Activated naive CD4-positive, alpha-beta T cell treated with Interleukin-2 at 50 U/mL for 16 hours (primary cell): ENCODE measurements around the gene SPOPL.
"Not testable (repeated sequence)": the region's sequence is repeated elsewhere in the genome, so short reads cannot be mapped to it uniquely, and the experiment has no call there.

ENCODE experiments used
- DNase-seq: peaks from one replicate; pipeline ENCODE4 v3.0.0-alpha.2; 2020

The SPOPL gene

DNA sequence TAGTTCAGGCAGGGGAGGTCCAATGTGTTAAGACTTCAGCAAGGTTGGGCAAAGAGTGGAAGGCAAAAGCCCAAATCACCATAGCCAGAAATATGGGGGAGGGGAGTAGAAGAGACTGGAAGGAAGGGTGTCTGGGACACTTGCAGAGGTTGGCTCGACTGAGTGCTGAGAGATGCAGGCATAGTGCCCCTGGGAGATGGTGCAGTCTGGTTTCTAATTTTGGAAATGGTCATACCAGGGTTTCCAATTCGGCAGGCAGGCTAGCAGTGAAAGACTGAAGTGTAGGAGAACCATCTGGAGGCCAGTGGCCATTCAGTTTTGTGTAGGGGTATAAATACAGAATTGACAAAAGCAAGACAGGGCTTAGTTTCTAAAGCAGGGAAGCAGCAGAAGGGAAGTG lies 6.2 kb upstream of the SPOPL start:
- DNase-seq: no peak

DNA sequence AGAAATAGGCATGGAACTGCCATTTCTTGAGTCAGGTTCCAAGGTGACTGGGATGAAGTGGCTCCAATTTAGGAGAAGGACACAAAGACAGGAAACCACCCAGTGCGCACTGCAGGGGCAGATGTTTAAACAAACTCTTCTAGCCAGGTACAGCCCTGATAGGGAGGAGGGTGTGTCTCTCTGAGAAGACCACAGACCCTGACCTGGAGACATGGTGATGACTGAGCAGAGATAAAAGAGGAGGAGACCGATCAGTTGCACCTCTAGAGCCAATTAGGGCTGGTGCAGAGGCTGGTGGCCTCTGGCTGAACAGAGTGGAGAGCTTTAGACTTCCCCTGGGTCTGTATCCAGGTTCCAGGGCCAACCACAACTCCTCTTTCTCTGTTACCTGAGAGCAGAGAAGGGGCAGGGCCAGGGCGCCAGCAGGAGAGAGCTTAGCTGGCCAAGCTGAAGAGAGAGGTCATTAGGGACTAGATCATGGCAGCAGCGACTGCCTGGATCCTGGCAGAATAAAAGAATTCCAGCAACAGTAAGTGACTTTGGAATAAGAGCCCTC lies 5.4 kb upstream of the SPOPL start:
- no peak for DNase-seq

- no peak for DNase-seq
Measured at GRCh38 chr2:138497294-138497693, 4.3 kb upstream of the SPOPL start.

- DNase-seq: no peak
Measured at GRCh38 chr2:138499684-138500083, 1.9 kb upstream of the SPOPL start.

DNA sequence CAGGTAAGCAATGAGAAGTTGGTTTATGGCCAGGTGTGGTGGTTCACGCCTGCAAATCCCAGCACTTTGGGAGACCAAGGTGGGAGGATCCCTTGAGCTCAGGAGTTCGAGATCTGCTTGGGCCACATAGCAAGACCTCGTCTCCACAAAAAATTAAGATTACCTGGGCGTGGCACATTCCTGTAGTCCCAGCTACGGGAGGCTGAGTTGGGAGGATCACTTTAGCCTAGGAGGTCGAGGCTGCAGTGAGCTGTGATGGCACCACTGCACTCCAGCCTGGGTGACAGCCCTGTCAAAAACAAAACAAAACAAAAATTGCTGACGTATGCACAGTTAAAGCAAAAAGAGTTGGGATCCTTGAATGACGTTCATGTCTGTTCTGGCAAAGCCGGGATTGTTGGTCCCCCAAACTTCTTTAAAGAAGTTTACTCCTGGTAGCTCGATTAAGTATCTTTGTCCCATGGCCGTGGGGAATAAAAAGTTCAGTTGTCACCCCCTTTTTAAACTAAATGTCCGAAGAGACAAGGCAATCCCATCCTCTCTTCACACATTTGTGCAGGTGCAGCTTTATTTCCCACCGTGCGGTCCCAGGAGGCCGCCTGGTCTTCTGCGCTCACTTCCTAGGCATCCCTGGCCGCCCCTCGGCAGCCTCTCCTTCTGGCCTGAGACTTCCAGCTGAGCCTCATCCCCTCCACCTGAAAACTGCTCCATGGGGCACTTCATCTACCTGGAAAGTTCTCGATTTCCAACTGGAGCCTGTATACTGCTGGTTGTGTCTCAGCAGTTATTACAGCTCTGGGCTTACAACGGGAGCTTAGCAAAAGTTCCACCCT lies 762 bp upstream of the SPOPL start:
- DNase-seq: no peak

GRCh38 chr2:138502255-138503086 lies 901 bp downstream of the SPOPL start:
- DNase-seq: no peak

- DNase-seq: no peak
Measured at GRCh38 chr2:138503087-138503442, 1.5 kb downstream of the SPOPL start.

- DNase-seq: no peak
Measured at GRCh38 chr2:138503652-138504051, 2.1 kb downstream of the SPOPL start.

DNA sequence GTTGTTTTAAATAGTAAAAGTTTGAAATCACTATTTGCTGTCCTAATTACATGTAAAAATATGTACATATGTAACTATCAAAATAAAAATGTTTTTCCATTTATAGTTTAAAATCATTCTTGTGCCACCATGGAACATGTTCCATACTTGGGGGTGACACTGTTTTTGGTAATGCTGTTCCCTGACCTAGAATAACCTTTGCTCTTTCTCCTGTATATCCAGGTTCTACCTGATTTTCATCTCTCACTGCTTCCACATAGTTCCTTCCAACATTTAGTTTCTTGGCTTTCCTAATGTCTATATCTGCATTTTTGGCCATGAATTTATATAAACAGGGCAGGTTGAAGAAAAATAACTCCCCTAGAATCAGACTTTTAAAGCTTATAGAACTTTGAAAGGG lies 2.5 kb downstream of the SPOPL start:
- DNase-seq: no peak

DNA sequence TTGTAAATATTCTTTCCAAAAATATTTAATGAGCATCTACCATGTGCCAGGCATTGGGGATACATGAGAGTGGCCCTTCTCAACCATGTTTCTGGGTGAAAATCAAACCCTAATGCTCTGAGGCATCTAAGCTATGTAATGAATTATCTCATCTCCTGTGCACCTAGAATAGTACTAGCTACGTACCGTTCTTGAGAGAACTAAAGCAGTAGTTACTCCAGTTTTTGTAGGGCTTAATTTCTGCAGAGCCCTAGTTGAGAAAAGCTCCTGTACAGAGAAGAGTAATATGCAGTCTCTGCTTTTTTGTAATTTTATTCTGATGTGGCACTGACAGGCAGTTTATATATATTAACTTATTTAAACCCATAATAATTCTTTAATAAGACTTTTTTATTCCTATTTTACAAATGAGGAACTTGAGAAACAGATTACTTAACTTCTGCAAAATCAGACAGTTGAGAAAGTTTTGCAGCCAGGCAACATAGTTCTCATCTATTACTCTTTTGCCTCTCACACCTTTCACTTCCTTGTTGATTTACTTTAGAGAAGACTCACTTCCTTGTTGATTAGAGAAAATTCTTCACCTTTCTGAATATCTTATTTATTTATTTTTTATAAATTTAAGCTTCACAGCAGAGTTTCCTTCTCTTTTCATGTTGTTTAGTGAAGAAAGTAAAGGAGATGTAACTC lies 3.1 kb downstream of the SPOPL start:
- DNase-seq: no peak

- no peak for DNase-seq
Measured at GRCh38 chr2:138507267-138507666, 5.7 kb downstream of the SPOPL start.

- DNase-seq: no peak
Measured at GRCh38 chr2:138510319-138510718, 8.7 kb downstream of the SPOPL start.

DNA sequence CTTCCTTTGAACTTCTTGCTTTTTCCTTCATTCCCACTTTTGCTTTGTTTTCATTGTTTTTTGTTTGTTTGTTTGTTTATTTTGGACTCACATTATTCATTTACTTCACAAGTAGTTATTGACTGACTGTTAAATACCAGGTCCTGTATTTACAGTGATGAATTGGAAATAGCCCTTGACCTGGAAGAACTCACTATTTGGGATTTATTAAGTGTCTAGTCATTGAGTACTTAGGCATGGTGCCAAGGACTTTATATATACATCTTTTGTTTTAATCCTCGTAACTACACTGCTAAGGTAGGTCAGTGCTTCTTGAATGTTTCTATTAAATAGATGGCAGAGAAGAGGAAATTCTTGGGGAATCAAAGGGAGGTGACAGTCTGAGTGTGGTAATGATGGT lies 11.1 kb downstream of the SPOPL start:
- no peak for DNase-seq

GRCh38 chr2:138514173-138514572 lies 12.6 kb downstream of the SPOPL start:
- DNase-seq: no peak

GRCh38 chr2:138515092-138515491 lies 13.5 kb downstream of the SPOPL start:
- no peak for DNase-seq

DNA sequence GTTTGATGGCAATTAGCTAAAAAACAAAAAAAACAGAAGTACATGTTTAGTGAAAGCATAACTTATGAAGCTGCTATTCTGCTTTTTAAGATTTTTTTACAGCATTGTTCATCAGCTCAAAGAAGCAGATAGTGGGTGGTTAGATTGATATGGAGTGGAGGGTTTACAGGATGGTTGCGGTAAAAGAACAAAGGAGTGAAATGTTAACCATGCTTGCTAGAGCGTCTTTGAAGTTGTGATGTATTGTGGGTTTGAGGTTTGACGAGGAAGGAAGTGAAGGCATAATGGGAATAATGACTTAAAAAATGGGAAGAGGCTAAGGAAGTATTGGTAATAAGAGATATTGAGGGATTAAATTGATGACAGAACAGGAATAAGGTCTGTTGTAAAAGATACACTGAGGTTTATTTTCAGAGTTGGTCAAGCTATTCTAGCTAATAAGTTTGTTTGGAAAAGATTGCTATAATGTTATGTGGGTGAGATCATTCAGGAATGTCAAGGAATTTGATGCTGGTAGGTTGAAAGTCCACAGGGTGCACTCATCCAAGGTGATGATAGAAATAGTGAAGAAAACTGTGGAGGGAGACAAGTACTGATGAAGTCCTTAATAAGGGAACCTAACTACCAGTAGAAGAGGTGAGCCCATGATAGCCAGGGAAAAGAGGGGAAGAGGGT lies 14.6 kb downstream of the SPOPL start:
- no peak for DNase-seq

GRCh38 chr2:138518860-138519259 lies 17.3 kb downstream of the SPOPL start:
- no peak for DNase-seq

GRCh38 chr2:138521821-138522220 lies 20.3 kb downstream of the SPOPL start:
- DNase-seq: no peak

- DNase-seq: no peak
Measured at GRCh38 chr2:138522556-138522955, 21.0 kb downstream of the SPOPL start.

DNA sequence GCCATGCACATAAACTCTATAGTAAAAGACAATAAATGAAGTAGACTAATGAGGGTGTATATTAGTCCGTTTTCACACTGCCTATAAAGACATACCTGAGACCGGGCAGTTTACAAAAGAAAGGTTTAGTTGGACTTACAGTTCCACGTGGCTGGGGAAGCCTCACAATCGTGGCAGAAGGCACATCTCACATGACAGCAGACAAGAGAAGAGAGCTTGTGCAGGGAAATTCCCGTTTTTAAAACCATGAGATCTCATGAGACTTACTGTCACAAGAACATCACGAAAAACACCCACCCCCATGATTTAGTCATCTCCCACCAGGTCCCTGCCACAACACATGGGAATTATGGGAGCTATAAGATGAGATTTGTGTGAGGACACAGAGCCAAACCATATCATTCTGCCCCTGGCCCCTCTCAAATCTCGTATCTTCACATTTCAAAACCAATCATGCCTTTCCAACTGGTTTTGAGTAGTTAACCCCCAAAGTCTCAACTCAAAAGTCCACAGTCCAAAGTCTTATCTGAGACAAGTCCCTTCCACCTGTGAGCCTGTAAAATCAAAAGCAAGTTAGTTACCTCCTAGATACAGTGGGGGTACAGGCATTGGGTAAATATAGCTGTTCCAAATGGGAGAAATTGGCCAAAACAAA lies 21.6 kb downstream of the SPOPL start:
- not testable (repeated sequence) for DNase-seq

GRCh38 chr2:138523673-138524042 lies 22.1 kb downstream of the SPOPL start:
- not testable (repeated sequence) for DNase-seq

DNA sequence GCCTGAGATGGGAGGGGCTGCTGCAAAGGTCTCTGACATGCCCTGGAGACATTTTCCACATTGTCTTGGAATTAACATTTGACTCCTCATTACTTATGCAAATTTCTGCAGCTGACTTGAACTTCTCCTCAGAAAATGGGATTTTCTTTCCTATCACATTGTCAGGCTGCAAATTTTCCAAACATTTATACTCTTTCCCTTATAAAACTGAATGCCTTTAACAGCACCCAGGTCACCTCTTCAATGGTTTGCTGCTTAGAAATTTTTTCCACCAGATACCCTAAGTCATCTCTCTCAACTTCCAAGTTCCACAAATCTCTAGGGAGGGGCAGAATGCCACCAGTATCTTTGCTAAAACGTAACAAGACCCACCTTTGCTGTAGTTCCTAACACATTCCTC lies 22.8 kb downstream of the SPOPL start:
- DNase-seq: not testable (repeated sequence)
